ENCODE results near the gene LFNG. TPM values are rescaled to one million over a fixed set of nuclear protein-coding genes. Genes with fewer than 3 reads are reported as not detected.

The LFNG gene
- total RNA-seq, 1 donor, result 21.0 TPM

DNA sequence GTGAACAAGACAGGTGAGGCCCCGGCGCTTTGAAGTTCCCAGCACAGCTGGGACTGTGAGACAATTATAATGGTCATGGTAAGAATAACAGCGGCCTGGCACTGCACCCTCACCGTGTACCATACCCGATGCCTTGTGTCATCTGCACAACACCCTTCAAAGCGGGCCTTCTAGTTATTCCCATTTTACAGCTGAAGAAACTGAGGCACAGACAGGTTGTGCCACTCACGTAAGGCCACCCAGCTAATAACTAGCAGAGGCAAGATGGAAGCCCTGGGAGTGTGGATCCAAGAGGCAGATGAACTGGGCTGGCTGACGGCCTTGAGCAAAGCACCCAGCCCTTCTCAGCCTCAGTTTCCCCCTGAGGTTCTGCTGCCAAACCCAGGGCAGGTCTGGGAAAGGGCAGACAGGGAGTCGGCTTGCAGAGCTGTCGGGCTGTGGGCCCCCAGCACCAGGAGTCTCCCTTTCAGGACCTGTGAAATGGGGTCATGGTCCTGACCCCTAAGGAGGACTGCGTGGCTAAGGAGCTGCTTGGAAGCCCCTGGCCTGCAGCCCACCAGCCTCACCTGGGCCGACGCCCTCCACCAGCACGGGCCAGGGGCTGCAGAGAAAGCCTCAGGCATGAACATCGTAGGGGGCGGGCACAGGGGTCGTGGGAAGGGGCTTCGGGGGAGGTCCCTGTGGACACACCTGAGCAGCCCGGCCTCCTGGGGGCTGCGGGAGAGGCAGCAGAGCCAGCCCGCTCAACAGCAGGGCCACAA is 15.3 kb upstream of the LFNG start:
- Histone ChIP-seq H3K36me3 (ENCODE audit: insufficient read depth, low read length) (no peaks in the 10 kb centered on the region), H3K9me3 (ENCODE audit: low read depth, low read length) (no peaks in the 10 kb centered on the region), H3K4me2 (ENCODE audit: insufficient read depth, low read length) (no peak overlapping the region), H3K4me3 (ENCODE audit: insufficient read depth, low read length) (no peak overlapping the region), H3K27ac (ENCODE audit: low read depth, low read length) (no peak overlapping the region), H4K20me1 (ENCODE audit: insufficient read depth, low read length) (no peaks in the 10 kb centered on the region), H2AFZ (ENCODE audit: low read length) (no peak overlapping the region), H3K27me3 (ENCODE audit: insufficient read depth, low read length) (no peaks in the 10 kb centered on the region), H3K79me2 (ENCODE audit: insufficient read depth, low read length) (no peaks in the 10 kb centered on the region), H3K4me1 (ENCODE audit: insufficient read depth, low read length) (peaks cover 25% of the 10 kb centered on the region)
- TF ChIP-seq, protein P1, sequence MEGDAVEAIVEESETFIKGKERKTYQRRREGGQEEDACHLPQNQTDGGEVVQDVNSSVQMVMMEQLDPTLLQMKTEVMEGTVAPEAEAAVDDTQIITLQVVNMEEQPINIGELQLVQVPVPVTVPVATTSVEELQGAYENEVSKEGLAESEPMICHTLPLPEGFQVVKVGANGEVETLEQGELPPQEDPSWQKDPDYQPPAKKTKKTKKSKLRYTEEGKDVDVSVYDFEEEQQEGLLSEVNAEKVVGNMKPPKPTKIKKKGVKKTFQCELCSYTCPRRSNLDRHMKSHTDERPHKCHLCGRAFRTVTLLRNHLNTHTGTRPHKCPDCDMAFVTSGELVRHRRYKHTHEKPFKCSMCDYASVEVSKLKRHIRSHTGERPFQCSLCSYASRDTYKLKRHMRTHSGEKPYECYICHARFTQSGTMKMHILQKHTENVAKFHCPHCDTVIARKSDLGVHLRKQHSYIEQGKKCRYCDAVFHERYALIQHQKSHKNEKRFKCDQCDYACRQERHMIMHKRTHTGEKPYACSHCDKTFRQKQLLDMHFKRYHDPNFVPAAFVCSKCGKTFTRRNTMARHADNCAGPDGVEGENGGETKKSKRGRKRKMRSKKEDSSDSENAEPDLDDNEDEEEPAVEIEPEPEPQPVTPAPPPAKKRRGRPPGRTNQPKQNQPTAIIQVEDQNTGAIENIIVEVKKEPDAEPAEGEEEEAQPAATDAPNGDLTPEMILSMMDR (IDR thresholded peaks at IDR 0.05; ENCODE audit: extremely low read depth, low read depth, low read length), result no peak
- no peak for DNase-seq (ENCODE audit: insufficient read length, low spot score, missing footprints)

DNA sequence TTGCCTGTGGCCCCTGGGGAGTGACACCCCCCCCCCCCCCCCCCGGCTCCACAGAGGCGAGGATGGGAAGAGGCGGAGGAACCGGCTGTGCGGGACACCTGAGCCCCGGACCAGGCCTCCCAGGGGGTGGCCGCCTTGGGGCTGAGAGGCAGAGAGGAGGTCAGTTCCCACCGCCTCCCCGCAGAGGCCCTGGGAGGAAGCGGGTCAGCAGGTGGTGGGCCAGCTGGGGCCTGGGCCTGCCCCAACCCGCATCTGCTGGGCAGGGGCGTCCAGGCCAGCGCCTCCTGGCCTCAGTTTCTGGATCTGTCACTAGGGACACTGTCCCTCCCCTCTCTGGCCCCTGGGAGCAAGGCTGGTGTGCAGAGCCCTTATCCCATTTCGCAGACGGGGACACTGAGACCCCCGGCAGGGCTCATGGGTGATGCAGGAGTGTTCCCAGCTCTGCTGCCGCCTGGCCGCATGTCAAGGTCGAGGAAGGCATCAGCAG is 14.6 kb upstream of the LFNG start:
- Histone ChIP-seq H3K4me3 (ENCODE audit: insufficient read depth, low read length) (no peak overlapping the region), H3K4me1 (ENCODE audit: insufficient read depth, low read length) (peaks cover 25% of the 10 kb centered on the region), H3K36me3 (ENCODE audit: insufficient read depth, low read length) (no peaks in the 10 kb centered on the region), H3K27ac (ENCODE audit: low read depth, low read length) (no peak overlapping the region), H2AFZ (ENCODE audit: low read length) (no peak overlapping the region), H3K4me2 (ENCODE audit: insufficient read depth, low read length) (no peak overlapping the region), H3K27me3 (ENCODE audit: insufficient read depth, low read length) (no peaks in the 10 kb centered on the region), H3K79me2 (ENCODE audit: insufficient read depth, low read length) (no peaks in the 10 kb centered on the region), H4K20me1 (ENCODE audit: insufficient read depth, low read length) (no peaks in the 10 kb centered on the region), H3K9me3 (ENCODE audit: low read depth, low read length) (no peaks in the 10 kb centered on the region)
- TF ChIP-seq, protein P1 (IDR thresholded peaks at IDR 0.05; ENCODE audit: extremely low read depth, low read depth, low read length), result no peak
- DNase-seq (ENCODE audit: insufficient read length, low spot score, missing footprints), result no peak

DNA sequence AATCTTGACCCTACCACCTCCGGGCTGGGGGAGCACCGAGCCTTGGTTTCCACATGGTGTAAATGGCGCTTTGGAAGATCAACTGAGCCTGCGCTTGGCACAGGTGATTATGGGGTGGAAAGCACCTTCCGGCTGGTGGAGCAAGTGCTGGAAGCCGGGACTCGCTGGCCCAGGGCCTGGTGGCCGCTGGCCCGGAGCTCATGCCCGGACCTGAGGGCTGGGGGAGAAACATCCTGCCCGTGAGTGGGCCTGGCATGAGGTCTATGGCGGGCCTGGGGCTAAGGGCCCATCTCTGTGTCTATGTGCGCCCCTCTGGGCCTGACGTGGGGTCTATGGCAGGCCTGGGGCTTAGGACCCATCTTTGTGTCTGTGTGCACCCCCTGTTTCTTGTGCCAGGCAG is 14.2 kb upstream of the LFNG start:
- Histone ChIP-seq H3K4me3 (ENCODE audit: insufficient read depth, low read length) (no peak overlapping the region), H4K20me1 (ENCODE audit: insufficient read depth, low read length) (no peaks in the 10 kb centered on the region)

More for the DNA sequence above, 14.2 kb upstream of the LFNG start:
- Histone ChIP-seq H3K27ac (ENCODE audit: low read depth, low read length) (no peak overlapping the region), H3K9me3 (ENCODE audit: low read depth, low read length) (no peaks in the 10 kb centered on the region), H3K4me1 (ENCODE audit: insufficient read depth, low read length) (peaks cover 25% of the 10 kb centered on the region), H3K27me3 (ENCODE audit: insufficient read depth, low read length) (no peaks in the 10 kb centered on the region), H3K36me3 (ENCODE audit: insufficient read depth, low read length) (no peaks in the 10 kb centered on the region), H2AFZ (ENCODE audit: low read length) (no peak overlapping the region), H3K4me2 (ENCODE audit: insufficient read depth, low read length) (no peak overlapping the region), H3K79me2 (ENCODE audit: insufficient read depth, low read length) (no peaks in the 10 kb centered on the region)
- TF ChIP-seq, protein P1 (IDR thresholded peaks at IDR 0.05; ENCODE audit: extremely low read depth, low read depth, low read length), result no peak
- DNase-seq (ENCODE audit: insufficient read length, low spot score, missing footprints), result no peak

All from osteoblast (primary cell).